Large intestine (tissue), 3 donors: ENCODE data around the gene PMM2. TPM values are rescaled to one million over a fixed set of nuclear protein-coding genes. Genes with fewer than 3 reads are reported as not detected.

Experiments used
- DNase-seq, 2 donors: peaks; one replicate each; pipeline versions ENCODE4 v3.0.0 to v3.0.0-alpha.2; 2013
- H3K27ac ChIP-seq: one replicate; pipeline ENCODE4 v1.5.1; 2013; ENCODE audit warnings: low read length
- H3K27me3 ChIP-seq: 2 replicates; pipeline ENCODE4 v1.6.1; 2013; ENCODE audit warnings: low read length; ENCODE audit not compliant: control insufficient read depth, insufficient read depth
- H3K36me3 ChIP-seq: 2 replicates; pipeline ENCODE4 v1.6.1; 2013; ENCODE audit warnings: low read length; ENCODE audit not compliant: control insufficient read depth, insufficient read depth
- H3K4me1 ChIP-seq: one replicate; pipeline ENCODE4 v1.6.1; 2013; ENCODE audit warnings: low read length; ENCODE audit not compliant: control insufficient read depth, insufficient read depth
- H3K4me3 ChIP-seq: one replicate; pipeline ENCODE4 v1.5.1; 2013; ENCODE audit warnings: low read length
- H3K9me3 ChIP-seq: one replicate; pipeline ENCODE4 v1.6.1; 2013; ENCODE audit warnings: mild to moderate bottlenecking, low read depth, low read length, moderate library complexity; ENCODE audit not compliant: control insufficient read depth
- WGBS: methylation state at CpG from one replicate; pipeline ENCODE4 v1.1.5; 2013; ENCODE audit warnings: low lambda C conversion rate; ENCODE audit not compliant: insufficient coverage; 5-methylcytosine and 5-hydroxymethylcytosine counted together
- polyA plus RNA-seq: library from polyadenylated mRNA; unstranded; fragments of 120-200 nt; gene quantifications from one replicate; pipeline ENCODE4 v1.2.1, GENCODE V29; 2013

Gene PMM2
- polyA plus RNA-seq, 1 donor: 40.3 TPM

DNA sequence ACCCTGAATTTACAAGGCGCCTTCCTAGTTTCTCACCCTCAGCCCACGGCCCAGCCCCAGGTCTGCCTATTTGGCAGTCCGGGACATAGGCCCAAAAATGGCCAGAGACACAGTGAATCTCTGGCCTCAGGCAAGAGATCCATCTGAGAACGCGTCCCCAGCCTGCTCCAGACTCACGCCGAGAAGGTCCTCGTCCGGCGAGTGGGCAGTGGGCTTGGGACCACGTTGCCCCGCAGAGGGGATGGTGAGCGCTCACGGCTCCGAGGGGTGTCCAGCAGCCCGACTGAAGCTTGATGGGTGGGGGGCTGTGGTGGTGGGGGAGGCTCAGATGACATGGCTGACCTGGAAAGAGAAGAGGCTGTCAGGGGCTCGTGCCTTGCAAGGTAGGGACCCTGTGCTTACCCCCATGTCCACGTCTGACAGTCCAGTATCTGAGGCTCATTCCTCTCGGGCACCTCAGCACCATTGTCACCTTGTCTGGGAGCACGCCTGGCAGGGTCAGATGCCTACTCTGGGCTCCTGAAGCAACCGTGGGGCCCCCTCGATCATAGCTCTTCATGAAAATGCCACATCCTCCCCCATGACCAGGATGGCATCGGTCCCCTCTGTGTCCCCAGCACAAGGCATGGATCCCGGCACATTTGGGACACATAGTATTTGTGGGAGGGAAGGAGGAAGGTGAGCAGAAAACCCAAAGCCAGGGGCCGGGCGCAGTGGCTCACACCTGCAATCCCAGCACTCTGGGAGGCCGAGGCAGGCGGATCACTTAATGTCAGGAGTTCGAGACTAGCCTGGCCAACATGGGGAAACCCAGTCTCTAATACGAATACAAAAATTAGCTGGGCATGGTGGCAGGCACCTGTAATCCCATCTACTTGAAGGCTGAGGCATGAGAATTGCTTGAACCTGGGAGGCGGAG, 61.6 kb downstream of the PMM2 start:
- WGBS: 100% methylated on average over 1 of the region's 31 CpGs
- Histone ChIP-seq H3K27ac (no peak overlapping the region), H3K36me3 (peaks cover 51% of the 10 kb centered on the region), H3K9me3 (no peaks in the 10 kb centered on the region), H3K4me1 (peaks cover 32% of the 10 kb centered on the region), H3K4me3 (no peak overlapping the region), H3K27me3 (no peaks in the 10 kb centered on the region)
- no peak for DNase-seq

DNA sequence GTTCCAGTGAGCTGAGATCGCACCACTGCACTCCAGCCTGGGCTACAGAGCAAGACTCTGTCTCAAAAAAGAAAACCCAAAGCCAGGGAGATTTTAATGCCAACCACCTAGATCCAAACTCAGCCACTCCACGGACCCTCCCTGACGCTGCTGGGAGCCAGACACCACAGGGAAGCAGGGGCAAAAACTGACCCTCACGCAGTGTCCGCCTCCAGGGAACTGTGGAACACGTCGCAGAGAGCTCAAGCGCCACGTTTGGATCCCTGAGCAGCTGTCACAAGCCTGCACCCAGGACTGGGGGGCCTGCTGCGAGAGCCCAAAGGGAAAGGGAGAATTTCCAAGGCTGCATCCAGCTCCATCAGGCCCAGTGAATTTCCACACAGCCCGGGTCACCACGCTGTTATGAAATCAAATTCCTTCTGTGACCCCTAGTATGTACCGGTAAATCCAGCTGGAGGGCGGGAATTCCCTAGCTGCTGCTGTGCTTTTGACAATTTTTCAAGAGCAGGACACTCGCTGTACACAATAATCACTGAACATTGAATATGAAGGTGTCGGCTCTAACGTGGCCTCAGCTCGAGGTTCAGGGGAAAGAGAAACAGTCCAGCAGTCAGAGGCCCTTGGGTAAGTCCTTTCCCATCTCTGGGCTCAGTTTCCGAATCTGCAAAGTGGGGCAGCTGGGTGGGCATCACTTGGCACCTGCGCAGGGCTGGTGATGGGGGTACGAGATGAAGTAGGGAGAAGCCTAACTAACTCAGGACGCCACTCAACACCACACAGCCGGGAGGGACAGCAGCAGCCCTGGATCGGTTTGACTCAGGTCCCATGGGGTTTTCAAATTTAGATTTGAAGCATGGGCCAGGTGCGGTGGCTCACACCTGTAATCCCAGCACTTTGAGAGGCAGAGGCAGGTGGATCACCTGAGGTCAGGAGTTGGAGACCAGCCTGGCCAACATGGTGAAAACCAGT, 62.6 kb downstream of the PMM2 start:
- Histone ChIP-seq H3K36me3 (peaks cover 42% of the 10 kb centered on the region), H3K4me1 (peaks cover 42% of the 10 kb centered on the region), H3K27ac (no peak overlapping the region), H3K4me3 (no peak overlapping the region), H3K27me3 (no peaks in the 10 kb centered on the region), H3K9me3 (no peaks in the 10 kb centered on the region)
- WGBS: 100% methylated on average over 1 of the region's 25 CpGs
- no peak for DNase-seq

- Histone ChIP-seq H3K4me1 (peaks cover 56% of the 10 kb centered on the region), H3K9me3 (no peaks in the 10 kb centered on the region), H3K27me3 (no peaks in the 10 kb centered on the region), H3K27ac (peak overlapping the region; percentile 28), H3K36me3 (peaks cover 31% of the 10 kb centered on the region), H3K4me3 (no peak overlapping the region)
- peak in 1 of 2 donors; percentile 52 for DNase-seq
- WGBS: no CpG with 5 or more reads among the region's 14 CpGs
Measured at GRCh38 chr16:8861563-8862308, 64.1 kb downstream of the PMM2 start.

GRCh38 chr16:8862309-8863130, 64.9 kb downstream of the PMM2 start:
- no CpG with 5 or more reads among the region's 14 CpGs for WGBS

DNA sequence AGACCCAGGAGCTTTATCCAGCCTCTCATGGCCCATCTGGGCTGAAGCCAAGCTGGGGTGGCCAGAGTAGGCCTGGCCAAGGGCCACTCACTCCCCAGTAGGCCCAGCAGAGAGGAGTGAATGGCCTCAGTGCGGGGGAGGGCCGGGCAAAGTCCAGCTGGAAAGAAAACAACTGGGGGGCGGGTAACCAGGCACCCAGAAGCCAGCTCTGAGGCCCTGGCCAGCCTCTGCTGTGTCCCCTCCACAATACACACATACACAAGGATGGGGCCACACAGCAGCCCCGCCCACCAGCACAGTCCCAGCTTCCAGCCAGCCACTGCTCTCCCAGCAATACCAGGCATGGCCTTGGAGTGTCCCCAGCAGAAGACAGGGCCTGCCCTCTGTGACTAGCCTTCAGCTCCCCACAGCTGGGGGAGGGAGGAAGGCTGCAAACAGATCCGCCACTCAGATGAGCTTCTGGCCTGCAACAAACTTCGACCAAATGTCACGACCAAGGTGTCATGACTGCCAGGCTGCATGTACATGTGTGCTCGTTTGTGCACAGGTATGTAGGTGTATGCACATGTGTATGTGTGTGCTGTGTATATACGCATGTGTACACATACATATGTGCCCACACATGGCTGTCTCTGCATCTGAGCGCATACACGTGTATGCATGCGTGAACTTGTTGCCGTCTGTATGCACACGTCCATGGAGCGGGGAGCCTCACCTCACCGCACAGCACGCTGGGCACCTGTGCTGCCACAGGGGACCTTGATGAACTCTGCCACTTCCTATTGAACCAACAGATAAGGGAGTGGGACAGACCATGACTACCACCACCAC, 66.2 kb downstream of the PMM2 start:
- no CpG with 5 or more reads among the region's 17 CpGs for WGBS
- peaks cover 60% of the 10 kb centered on the region for H3K4me1 ChIP-seq
- H3K27me3 ChIP-seq: no peaks in the 10 kb centered on the region
- peaks cover 3% of the 10 kb centered on the region for H3K9me3 ChIP-seq
- peak overlapping the region; percentile 86 for H3K27ac ChIP-seq
- DNase-seq: peak; percentile 83 to 93
- H3K36me3 ChIP-seq: peaks cover 18% of the 10 kb centered on the region
- no peak overlapping the region for H3K4me3 ChIP-seq

More at GRCh38 chr16:8862309-8863130, 64.9 kb downstream of the PMM2 start:
- Histone ChIP-seq H3K36me3 (peaks cover 28% of the 10 kb centered on the region), H3K27ac (peak overlapping the region; percentile 86), H3K4me1 (peaks cover 60% of the 10 kb centered on the region), H3K27me3 (no peaks in the 10 kb centered on the region), H3K9me3 (no peaks in the 10 kb centered on the region), H3K4me3 (no peak overlapping the region)
- DNase-seq: no peak

- H3K27ac ChIP-seq: peak overlapping the region; percentile 86
- no peaks in the 10 kb centered on the region for H3K27me3 ChIP-seq
- H3K36me3 ChIP-seq: peaks cover 11% of the 10 kb centered on the region
- H3K4me1 ChIP-seq: peaks cover 63% of the 10 kb centered on the region
- DNase-seq: no peak
- H3K9me3 ChIP-seq: peaks cover 3% of the 10 kb centered on the region
- no CpG with 5 or more reads among the region's 13 CpGs for WGBS
- H3K4me3 ChIP-seq: no peak overlapping the region
Measured at GRCh38 chr16:8864480-8865110, 67.0 kb downstream of the PMM2 start.

DNA sequence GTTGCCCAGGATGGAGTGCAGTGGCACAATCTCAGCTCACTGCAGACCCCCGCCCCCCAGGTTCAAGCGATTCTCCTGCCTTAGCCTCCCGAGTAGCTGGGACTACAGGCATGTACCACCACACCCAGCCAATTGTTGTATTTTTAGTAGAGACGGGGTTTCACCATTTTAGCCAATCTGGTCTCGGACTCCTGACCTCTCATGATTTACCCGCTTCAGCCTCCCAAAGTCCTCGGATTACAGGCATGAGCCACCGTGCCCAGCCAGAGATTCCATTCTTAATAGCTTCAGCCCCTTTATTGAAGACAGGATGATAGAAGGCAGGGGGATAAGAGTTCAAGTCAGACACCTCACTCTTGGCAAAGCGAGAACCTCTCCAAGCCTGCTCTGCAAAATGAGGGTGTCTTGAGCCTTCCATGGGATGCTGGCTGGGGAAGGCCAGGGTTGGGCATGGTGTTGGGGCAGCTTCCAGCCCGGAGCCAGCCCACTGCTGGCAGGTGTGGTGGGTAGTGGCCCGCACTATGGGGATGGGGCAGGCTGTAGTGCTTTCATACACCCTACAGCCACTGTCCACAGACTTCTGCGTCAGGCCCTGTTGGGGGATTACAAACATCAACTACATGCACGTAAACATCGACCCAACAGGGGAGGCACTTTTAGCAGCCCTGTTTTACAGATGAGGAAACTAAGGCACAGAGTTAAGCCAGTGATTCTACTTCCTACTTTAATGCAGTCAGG, 67.7 kb downstream of the PMM2 start:
- Histone ChIP-seq H3K36me3 (peaks cover 7% of the 10 kb centered on the region), H3K27ac (no peak overlapping the region), H3K4me3 (no peak overlapping the region), H3K27me3 (no peaks in the 10 kb centered on the region), H3K9me3 (peaks cover 3% of the 10 kb centered on the region), H3K4me1 (peaks cover 66% of the 10 kb centered on the region)
- no peak for DNase-seq
- WGBS: no CpG with 5 or more reads among the region's 14 CpGs

- Histone ChIP-seq H3K27ac (peak overlapping the region; percentile 93), H3K36me3 (peaks cover 6% of the 10 kb centered on the region), H3K9me3 (peaks cover 3% of the 10 kb centered on the region), H3K27me3 (no peaks in the 10 kb centered on the region), H3K4me1 (peaks cover 63% of the 10 kb centered on the region), H3K4me3 (peak overlapping the region; percentile 93)
- peak; percentile 70 to 81 for DNase-seq
- WGBS: no CpG with 5 or more reads among the region's 30 CpGs
Measured at GRCh38 chr16:8866118-8866883, 68.7 kb downstream of the PMM2 start.
